Suprapubic skin (tissue), 3 donors: ENCODE measurements around the gene ANLN.

ENCODE experiments used
- CTCF ChIP-seq, 2 donors: fragments of 200-600 bp in 1 of 2; fragments of 450-650 bp in 1 of 2; sonication (generic) in 1 of 2; IDR thresholded peaks; one replicate each; pipeline ENCODE4 v1.5.1; 2016 to 2019; ENCODE audit warnings: antibody characterized with exemption in 2 of 2, mild to moderate bottlenecking in 1 of 2, moderate library complexity in 1 of 2
- EP300 ChIP-seq: sonication (generic); formaldehyde crosslinking; IDR thresholded peaks from one replicate; pipeline ENCODE4 v1.6.1; 2017; ENCODE audit warnings: antibody characterized with exemption
- POLR2A ChIP-seq, 2 donors: fragments of 450-650 bp; IDR thresholded peaks; one replicate each; pipeline ENCODE4 v1.6.1; 2017; ENCODE audit warnings: antibody characterized with exemption in 2 of 2, mild to moderate bottlenecking in 2 of 2, moderate library complexity in 2 of 2

- TF ChIP-seq POLR2A (IDR thresholded peaks at IDR 0.05) (no peak), CTCF (IDR thresholded peaks at IDR 0.05) (no peak), EP300 (no peak)
Measured at GRCh38 chr7:36406156-36406555, 16.5 kb downstream of the ANLN start.
